Activated naive CD8-positive, alpha-beta T cell treated with anti-CD3 and anti-CD28 coated beads, Interleukin-2, amount 50 U/mL, for 16 hours (primary cell): ENCODE results near the gene NAPSA.
A peak's percentile ranks its signal among the peaks of the same experiment; 100 is the strongest.

ENCODE experiments used
- DNase-seq: peaks from one replicate; pipeline ENCODE4 v3.0.0-alpha.2; 2020; ENCODE audit warnings: low read depth, low spot score

The NAPSA gene

DNA sequence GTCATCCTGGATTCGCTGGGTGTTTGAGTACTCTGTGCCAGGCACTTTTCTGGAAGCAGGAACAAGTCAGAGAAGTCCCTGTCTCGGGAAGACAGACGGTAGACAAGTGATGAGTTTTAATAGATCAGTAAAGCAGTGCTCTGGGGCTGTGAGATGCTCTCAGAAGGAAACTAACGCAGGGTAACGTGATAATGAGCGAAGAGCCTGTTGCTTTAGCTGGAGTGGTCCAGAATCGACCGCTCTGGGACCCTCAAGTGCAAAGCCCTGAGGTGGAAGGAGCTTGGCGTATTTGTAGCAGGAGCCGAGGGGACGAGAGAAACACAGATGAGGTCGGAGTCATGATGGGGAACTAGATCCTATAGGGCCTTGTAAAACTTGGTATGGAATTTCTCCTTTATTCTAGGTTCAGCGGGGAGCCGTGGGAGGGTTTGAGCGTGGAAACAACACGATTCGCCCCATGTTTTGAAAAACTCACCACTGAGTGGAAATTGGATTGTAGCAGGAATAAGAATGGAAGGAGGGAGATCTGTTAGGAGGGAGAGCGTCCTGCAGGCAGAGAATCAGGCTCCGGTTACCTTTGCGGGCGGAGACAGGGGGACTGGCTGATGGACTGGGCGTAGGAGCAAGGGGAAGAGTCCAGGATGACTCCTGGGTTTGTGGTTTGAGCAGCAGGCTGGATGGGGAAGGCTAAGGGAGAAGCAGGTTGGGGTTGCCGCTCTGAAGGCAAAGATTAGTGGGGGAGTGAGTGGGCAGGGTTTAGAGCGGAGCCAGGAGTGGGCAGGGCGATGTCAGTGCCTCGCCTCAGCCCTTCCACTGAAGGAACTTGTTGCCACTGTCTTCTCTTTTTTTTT is 19.5 kb upstream of the NAPSA start:
- DNase-seq, result no peak

DNA sequence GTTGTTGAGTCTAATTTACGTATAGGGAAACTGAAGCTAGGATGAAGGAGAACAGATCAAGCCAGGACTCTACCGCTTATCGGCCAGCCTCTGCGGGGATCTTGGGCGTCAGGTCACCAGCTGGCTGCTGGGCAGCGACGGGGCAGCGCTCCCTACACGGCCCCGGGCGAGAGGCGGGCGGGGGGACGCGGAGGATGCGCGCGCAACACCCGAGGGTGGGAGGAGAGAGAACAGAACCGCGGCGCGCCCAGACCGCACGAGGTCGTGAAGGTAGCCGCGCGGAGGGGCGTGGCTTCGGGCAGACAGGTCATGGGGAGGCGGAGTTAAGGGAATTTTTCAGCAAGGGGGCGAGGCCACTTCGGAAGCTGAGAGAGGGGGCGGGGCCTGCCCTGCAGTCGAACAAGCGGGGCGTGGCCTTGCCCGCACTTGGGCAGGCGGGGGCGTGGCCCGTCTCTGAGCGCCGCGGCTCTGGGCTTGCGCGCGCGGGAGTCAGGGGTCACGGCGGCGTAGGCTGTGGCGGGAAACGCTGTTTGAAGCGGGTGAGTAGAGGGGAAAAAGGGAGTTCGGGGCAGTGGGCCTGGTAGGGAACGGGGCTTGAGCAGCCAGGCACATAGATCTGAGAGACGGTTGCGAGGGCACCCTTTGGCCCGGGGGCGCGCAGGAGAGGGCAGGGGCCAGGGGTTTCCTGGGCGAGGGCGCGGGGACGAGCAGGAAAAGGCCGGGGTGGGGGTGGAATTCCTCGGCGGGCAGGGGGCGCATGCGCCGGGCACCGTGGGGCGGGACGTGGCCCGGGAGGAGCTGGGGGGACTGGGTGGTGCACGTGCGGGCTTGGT is 18.6 kb upstream of the NAPSA start, which contains the start of gene POLD1:
Gene POLD1, plus strand, starts transcription at position 496 of the 833 bp plus-strand sequence. CDS start 14,505 bp downstream, outside the sequence.
- DNase-seq, result peak; percentile 98

DNA sequence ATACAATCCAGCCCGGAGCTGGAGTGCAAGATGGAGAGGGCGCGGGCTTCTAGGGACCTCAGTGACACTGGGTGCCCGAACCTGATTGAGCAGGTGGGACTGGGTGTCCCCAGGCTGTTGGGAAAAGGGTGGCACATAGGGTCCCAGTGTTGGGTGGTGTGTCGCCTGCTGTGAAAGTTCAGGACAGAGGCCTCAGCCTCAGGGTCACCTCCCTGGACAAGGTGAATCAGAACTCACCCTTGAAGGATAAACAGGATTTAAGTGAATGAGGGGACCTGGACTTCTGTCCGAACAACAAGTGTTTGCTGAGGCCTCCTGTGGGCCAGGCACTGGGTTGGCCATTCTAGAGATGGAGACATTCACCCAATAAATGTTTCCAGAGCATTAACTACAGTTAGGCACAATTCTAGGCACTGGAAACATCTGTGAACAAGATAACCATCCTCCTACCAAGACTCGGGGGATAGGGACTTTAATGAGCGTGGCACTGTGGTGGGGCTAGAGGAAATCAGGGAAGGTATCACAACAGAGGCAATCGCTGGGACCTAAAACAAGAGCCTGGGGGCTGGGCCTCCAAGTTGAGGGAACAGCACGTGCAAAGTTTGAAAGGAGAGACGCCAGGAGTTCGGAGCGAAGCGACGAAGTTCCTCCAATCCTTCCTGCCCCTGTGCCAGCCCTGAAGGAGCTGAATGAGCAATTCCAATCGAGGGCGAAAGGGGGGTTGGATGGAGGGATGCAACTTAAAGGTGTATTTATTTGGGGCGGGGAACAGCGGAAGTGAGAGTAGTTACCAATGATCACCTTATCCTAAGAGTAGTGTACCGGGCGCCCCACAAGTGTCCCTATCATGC is 17.8 kb upstream of the NAPSA start:
- no peak for DNase-seq

DNA sequence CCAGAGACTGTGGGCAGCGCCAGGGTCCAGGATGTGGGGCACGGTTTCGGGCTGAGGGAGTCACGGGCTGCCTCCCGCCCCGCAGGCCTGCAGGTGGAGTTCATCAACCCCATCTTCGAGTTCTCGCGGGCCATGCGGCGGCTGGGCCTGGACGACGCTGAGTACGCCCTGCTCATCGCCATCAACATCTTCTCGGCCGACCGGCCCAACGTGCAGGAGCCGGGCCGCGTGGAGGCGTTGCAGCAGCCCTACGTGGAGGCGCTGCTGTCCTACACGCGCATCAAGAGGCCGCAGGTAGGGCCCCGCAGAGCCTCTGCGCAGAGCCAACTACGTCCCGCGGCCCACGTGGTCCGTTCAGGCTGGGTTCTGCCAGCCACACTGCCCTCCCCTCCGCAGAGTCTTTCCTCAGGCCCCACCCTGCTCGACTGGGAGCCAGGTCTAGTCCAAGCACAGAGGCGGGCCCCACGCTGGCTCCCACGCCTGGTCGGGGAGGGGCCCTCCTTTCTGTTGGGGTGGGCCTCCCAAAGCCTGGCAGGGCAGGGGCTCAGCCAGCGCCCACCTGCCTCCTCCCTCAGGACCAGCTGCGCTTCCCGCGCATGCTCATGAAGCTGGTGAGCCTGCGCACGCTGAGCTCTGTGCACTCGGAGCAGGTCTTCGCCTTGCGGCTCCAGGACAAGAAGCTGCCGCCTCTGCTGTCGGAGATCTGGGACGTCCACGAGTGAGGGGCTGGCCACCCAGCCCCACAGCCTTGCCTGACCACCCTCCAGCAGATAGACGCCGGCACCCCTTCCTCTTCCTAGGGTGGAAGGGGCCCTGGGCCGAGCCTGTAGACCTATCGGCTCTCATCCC is 16.7 kb upstream of the NAPSA start:
- DNase-seq, result no peak

DNA sequence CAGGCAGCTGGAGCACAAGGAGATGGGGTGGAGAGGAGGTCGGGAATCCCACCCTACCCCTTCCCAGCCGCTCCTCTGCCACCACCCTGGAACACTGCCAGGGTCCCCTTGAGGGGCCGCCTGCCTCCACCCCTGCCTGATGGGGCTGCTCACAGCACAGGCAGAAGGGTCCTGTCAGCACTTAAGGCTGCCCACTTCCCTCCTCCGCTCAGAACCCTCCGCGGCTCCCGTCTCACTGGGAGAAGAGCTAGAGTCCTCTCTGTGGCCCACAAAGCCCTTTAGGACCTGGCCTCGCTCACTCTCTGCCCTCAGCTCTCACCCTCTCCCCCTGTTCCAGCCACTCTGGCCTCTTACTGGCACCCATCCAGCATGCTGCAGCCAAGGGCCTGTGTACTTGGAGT is 15.3 kb upstream of the NAPSA start:
- DNase-seq, result no peak

DNA sequence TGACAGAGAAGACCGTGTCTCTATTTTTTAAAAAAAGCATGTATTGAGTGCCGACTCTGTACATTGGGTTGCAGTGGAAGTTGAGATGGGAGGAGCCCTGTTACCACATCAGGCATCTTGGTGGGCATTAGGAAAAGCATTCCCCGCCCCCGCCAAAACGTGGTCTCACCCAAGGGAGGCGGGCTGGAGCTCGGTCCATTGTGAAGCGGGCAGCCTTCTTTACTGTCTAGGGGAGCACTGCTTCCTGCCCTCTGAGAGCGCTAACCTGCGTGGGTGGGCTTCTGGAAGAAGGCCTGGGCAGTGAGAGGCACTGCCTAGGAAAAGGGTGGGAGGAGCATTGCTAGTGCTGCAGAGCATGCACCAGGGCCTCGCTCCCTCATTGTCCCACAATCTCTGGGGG is 14.7 kb upstream of the NAPSA start:
- DNase-seq, result no peak

DNA sequence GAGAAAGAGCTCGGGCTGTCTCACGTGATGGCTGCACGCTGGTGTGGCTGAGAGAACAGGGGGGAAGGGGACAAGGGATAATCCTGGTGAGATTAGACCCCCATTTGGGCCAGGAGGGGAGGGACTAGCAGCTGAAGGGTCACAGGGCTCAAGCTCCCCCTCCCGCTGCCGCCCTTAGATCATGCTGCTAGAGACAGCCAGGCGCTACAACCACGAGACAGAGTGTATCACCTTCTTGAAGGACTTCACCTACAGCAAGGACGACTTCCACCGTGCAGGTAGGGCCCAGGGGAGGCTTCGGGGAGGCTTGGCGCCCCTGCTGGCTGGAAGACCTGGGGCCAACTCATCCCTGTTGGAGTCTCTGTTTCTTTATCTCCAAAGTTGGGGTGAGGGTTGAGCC is 14.2 kb upstream of the NAPSA start:
- DNase-seq, result no peak

DNA sequence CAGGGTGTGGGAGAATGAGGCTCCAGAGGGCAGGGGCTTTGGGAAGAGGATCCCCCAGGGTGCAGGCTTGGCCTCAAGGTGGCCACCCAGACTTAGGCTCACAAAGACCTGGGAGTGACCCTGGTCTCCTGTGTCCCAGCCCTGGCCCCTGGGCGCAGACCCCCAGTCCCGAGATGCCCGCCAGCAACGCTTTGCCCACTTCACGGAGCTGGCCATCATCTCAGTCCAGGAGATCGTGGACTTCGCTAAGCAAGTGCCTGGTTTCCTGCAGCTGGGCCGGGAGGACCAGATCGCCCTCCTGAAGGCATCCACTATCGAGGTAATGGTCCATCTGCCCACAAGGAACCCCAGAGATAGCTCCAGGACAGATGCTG is 13.4 kb upstream of the NAPSA start:
- no peak for DNase-seq

DNA sequence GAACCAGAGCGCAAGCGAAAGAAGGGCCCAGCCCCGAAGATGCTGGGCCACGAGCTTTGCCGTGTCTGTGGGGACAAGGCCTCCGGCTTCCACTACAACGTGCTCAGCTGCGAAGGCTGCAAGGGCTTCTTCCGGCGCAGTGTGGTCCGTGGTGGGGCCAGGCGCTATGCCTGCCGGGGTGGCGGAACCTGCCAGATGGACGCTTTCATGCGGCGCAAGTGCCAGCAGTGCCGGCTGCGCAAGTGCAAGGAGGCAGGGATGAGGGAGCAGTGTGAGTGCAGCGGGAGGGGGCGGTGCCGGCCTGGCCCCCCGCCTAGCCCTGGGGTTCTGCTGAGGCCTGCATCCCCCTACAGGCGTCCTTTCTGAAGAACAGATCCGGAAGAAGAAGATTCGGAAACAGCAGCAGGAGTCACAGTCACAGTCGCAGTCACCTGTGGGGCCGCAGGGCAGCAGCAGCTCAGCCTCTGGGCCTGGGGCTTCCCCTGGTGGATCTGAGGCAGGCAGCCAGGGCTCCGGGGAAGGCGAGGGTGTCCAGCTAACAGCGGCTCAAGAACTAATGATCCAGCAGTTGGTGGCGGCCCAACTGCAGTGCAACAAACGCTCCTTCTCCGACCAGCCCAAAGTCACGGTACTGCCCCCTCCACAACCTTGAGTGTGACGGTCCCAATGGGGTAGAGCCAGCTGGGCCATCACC is 12.9 kb upstream of the NAPSA start:
- DNase-seq, result no peak

DNA sequence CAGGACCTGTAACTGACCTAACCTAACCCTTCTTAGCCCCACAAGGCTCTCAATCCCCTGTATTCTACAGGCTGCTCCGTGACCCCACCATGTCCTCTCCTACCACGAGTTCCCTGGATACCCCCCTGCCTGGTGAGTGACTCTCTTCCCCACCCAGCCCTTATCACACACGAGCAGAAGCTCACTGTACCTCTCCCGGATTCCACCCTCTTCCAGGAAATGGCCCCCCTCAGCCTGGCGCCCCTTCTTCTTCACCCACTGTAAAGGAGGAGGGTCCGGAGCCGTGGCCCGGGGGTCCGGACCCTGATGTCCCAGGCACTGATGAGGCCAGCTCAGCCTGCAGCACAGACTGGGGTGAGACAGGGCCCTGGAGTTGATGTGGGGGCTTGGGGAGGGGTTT is 12.1 kb upstream of the NAPSA start:
- DNase-seq, result no peak

DNA sequence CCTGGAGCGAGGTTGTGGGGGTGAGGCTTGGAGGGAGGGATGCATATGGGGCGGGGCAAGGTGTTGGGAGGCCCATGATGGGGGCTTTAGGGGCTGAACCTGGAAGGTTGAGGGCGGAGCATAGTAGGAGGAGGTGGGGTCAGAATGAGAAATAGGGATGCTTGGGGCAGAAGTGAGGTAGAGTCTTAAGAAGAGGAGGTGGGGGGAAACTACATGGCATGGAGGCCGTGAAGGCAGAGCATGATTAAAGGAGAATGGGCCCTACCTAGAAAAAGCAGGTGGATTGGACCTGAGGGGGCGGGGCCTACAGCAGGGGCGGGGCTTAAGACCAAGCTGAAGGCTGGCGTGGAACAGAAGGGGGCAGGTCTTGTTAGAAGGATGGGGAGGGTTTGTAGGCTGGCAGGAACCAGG is 11.6 kb upstream of the NAPSA start:
- no peak for DNase-seq

DNA sequence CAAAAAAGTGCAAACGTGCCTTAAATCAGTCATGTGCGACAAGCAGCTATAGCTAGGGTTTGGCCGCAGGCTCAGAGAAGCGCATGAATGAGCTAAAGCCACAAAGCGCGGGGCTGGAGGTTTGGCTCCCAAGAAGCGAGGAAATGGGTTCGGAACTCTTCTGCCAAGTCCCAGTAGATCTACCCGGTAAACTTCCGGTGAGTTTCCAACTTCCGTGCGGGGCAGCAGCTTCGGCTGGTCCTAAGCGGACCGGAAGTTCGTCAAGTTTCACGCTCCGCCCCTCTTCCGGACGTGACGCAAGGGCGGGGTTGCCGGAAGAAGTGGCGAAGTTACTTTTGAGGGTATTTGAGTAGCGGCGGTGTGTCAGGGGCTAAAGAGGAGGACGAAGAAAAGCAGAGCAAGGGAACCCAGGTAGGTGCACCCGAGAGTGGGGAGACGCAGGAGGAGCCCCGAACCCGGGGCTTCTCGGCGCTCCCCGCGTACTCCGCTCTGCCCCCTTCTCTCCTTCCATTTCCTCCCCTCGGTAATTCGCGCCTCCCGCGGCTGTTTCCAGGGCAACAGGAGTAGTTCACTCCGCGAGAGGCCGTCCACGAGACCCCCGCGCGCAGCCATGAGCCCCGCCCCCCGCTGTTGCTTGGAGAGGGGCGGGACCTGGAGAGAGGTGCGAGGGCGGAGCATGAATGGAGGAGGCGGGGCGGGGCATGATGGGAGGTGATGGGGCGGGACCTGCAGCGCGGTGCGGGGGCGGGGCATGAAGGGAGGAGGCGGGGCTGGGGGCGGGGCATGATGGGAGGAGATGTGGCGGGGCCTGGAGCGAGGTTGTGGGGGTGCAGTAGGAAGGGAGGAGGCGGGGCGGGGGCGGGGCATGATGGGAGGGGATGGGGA is 11.0 kb upstream of the NAPSA start, which contains the start of gene NR1H2:
Gene NR1H2, plus strand, starts transcription at position 292 of the 885 bp plus-strand sequence. CDS start 1,149 bp downstream, outside the sequence.
- peak; percentile 83 for DNase-seq

DNA sequence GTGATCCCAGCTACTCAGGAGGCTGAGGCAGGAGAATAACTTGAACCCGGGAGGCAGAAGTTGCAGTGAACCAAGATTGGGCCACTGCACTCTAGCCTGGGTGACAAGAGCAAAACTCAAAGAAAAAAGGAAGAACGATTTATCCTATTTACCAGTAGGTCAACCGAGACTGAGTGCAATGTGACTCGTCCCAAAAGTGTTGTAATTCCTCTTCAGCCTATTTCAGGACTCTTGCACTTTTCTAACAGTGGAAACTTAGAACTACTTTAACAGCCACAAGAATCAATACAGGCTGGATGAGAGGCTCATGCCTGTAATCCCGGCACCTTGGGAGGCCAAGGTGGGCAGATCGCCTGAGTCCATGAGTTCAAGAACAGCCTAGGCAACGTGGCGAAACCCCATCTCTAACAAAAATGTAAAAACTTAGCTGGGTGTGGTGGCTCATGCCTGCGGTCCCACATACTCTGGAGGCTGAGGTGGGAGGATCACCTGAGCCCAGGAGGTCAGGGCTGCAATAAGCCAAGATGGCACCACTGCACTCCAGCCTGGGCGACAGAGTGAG is 6.6 kb upstream of the NAPSA start:
- no peak for DNase-seq

DNA sequence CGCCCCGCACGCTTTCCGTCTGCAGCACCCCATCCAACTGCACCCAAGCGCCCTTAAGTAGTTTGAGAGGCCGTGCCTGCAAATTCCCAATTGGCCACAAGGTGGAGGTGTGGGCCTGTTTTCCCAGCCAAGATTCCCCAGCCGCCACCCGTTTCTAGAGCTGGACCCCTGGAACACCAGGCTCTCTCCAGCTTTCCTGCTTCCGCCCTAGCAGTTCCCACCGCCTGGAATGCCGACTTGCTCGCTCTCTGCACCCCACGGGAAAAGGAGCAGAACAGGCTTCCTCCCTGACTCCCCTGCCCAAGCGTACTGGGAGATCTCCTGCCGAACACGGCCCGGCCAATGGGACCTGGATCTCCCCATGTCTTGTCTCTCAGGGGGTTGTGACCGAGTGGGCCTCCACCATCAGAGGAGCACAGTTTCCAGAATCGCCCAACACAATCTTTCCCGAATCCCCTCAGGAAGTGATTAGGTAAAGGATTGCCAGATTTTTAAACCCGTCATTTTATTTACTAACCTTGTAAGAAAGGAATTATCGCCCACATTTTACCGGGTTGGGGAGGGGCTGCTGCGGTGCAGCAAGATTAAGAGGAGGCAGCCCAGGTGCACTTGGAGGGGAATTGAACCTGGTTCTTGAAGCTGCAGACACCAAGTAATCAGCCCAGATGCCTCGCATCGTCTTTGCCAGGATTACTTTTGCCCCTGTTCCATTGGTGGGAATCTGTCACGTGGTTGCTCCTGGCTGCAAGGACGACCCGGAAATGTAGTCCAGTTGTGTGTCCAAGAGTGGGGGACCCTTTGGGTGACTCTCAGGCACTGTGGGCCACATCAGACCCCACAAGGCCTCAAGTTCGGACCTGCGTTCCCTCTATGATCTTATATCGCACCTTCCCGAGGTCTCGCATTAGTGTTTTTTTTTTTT is 3.5 kb upstream of the NAPSA start:
- peak; percentile 33 for DNase-seq

DNA sequence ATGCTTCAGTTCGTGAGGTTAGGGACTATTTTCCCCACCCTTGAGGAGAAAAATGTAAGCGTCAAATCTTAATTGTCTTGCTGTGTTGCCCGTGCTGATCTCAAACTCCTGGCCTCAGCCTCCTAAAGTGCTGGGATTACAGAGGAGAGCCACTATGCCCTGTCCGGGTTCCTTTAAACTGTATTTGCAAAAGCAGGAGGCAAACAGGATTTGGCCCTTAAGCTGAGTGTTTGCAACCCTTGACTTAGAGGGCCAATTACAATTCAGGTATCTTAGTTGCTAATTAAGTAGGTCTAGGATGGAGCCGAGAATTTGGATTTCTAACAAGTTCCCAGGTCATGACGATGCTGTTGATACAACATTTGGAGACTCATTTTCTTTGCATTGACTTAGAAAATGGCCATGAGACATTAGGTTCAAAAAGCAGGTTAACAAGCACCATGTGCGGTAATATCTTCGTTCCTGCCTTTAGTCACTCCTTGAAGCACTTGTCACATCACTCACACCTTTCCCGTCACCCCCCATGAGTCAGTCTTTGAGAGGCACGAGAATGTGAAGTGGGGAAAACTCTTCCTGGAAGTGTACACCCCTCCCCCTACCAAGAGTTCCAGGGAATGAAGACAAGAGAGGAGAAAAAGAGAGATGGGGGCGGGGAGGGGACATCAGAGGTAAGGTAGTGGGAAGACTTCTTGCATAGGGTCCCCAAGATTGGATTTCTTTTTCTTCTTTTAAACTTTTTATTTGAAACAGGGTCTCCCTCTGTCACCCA is 2.6 kb downstream of the NAPSA start:
- DNase-seq, result no peak

DNA sequence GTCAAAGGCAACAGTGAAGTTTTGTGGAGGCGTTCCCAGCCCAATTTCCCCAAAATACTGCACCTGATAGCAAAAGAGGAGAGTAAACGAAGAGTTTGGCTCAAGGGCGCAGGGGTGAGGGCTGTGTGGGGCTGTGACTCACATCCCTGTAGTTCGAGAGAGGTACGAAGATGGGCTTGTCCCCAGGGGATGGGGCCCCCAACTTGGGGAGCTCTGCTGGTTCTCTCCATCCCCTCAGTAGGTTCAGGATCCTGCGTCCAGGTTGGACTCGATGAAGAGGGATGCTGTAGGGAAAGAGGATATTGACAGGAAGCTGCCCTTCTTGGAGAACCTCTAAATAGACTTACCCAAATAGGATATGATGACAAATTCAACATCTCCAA is 3.4 kb downstream of the NAPSA start:
- DNase-seq, result no peak
